ENCODE measurements around the gene ZNF280B.

- TF ChIP-seq CTCF (conservative IDR thresholded peaks at IDR 0.05; ENCODE audit: low read depth in 2 of 2) (no peak), ZNF331 (CRISPR knock-in tag; IDR thresholded peaks at IDR 0.05; ENCODE audit: low read depth) (no peak), CREB1 (CRISPR knock-in tag; IDR thresholded peaks at IDR 0.05; ENCODE audit: low read depth) (no peak)
Observed at GRCh38 chr22:22547692-22548300, 39.3 kb upstream of the ZNF280B start.

Data from GM23338 (cell line).